Hepatocyte (in vitro differentiated cells): ENCODE results near the gene GTF2F2. TPM values are rescaled to one million over a fixed set of nuclear protein-coding genes. Genes with fewer than 3 reads are reported as not detected.

Experiments used
- DNase-seq: peaks from one replicate; pipeline ENCODE4 v3.0.0-alpha.2; 2016; ENCODE audit warnings: low spot score
- H2AFZ ChIP-seq: fragments of 200-600 bp; sonication (generic); 2 replicates; pipeline ENCODE4 v1.6.0; 2016; ENCODE audit warnings: antibody characterized with exemption, mild to moderate bottlenecking
- H3K27ac ChIP-seq: fragments of 200-600 bp; sonication (generic); 2 replicates; pipeline ENCODE4 v1.5.1; 2016; ENCODE audit warnings: mild to moderate bottlenecking
- H3K27me3 ChIP-seq: fragments of 200-600 bp; sonication (generic); 2 replicates; pipeline ENCODE4 v1.6.1; 2016
- H3K36me3 ChIP-seq: fragments of 200-600 bp; sonication (generic); replicated peaks from 2 replicates; pipeline ENCODE4 v1.5.1; 2016; ENCODE audit warnings: low read depth; ENCODE audit not compliant: insufficient read depth
- H3K4me1 ChIP-seq: fragments of 200-600 bp; sonication (generic); 2 replicates; pipeline ENCODE4 v1.5.1; 2016; ENCODE audit warnings: mild to moderate bottlenecking, moderate library complexity; ENCODE audit not compliant: insufficient read depth
- H3K4me2 ChIP-seq: fragments of 200-600 bp; sonication (generic); 2 replicates; pipeline ENCODE4 v1.6.0; 2016
- H3K4me3 ChIP-seq: fragments of 200-600 bp; sonication (generic); 2 replicates; pipeline ENCODE4 v1.5.1; 2016; ENCODE audit warnings: mild to moderate bottlenecking
- H3K79me2 ChIP-seq: fragments of 200-600 bp; sonication (generic); 2 replicates; pipeline ENCODE4 v1.6.0; 2017; ENCODE audit warnings: mild to moderate bottlenecking
- H3K9me2 ChIP-seq: fragments of 200-600 bp; sonication (generic); replicated peaks from 2 replicates; pipeline ENCODE4 v1.6.0; 2017; ENCODE audit warnings: mild to moderate bottlenecking; ENCODE audit not compliant: insufficient read depth
- H3K9me3 ChIP-seq: fragments of 200-600 bp; sonication (generic); 2 replicates; pipeline ENCODE4 v1.5.1; 2016; ENCODE audit warnings: low read depth, mild to moderate bottlenecking
- H4K20me1 ChIP-seq: fragments of 200-600 bp; sonication (generic); 2 replicates; pipeline ENCODE4 v1.6.0; 2016; ENCODE audit warnings: mild to moderate bottlenecking; ENCODE audit not compliant: insufficient read depth, poor library complexity, severe bottlenecking
- EZH2 ChIP-seq: fragments of 200-600 bp; sonication (generic); IDR thresholded peaks from 2 replicates; pipeline ENCODE4 v1.6.1; 2016; ENCODE audit warnings: antibody characterized with exemption, mild to moderate bottlenecking, borderline replicate concordance
- EZH2phosphoT487 ChIP-seq: fragments of 200-600 bp; sonication (generic); IDR thresholded peaks from one replicate; pipeline ENCODE4 v1.6.1; 2018; ENCODE audit warnings: antibody characterized with exemption, mild to moderate bottlenecking, low read depth, moderate library complexity; ENCODE audit not compliant: unreplicated experiment, severe bottlenecking
- WGBS: methylation state at CpG from one replicate; pipeline ENCODE4 v1.1.6; 2016; ENCODE audit warnings: low lambda C conversion rate; ENCODE audit errors: missing lambda C conversion rate; 5-methylcytosine and 5-hydroxymethylcytosine counted together
- polyA plus RNA-seq: library from polyadenylated mRNA; unstranded; fragments of >200 nt; fragmentation: Nextera tagmentation; extraction: Ambion mirVana; gene quantifications from 2 replicates; pipeline ENCODE4 v1.2.1, GENCODE V29; 2016
- total RNA-seq: library from RNA; depleted of rRNA; stranded (reverse); fragments of >200 nt; gene quantifications from 2 replicates; pipeline ENCODE4 v1.2.3, GENCODE V29; 2014
- TF ChIP-seq, protein P1 (sequence below): fragments of 200-600 bp; sonication (generic); IDR thresholded peaks from 2 replicates; pipeline ENCODE4 v1.5.1; 2016; ENCODE audit warnings: antibody characterized with exemption, mild to moderate bottlenecking; ENCODE audit not compliant: poor library complexity

The GTF2F2 gene
- total and polyA plus RNA-seq, 2 experiments from 2014 or later: 25.7 to 26.7 TPM

DNA sequence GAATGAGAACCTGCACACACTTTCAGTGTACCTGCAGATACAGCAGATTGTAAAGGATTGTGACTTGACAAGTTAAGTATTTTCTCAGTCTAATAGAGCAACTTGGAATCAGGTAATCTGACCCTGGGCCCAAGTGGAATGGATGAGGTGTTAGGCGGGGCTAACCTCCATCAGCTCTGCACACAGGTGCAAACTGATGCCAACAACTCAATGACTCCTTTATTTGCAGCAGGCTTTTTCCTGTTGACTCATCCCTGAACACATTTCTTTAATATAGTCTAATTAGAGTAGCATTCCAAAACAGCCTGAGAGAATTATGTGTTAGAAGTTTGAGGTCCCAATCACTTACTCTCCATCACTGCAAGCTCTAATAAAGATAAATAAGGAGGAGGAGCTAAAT is 171.9 kb downstream of the GTF2F2 start:
- Histone ChIP-seq H3K79me2 (no peaks in the 10 kb centered on the region), H3K9me2 (no peaks in the 10 kb centered on the region), H3K4me1 (no peaks in the 10 kb centered on the region), H3K4me2 (no peak overlapping the region), H4K20me1 (no peaks in the 10 kb centered on the region), H3K9me3 (no peaks in the 10 kb centered on the region), H3K27ac (peak overlapping the region; percentile 9), H3K4me3 (no peak overlapping the region), H3K36me3 (no peaks in the 10 kb centered on the region), H3K27me3 (no peaks in the 10 kb centered on the region), H2AFZ (no peak overlapping the region)
- no peak for DNase-seq
- no peak for TF ChIP-seq EZH2
- TF ChIP-seq, protein P1, sequence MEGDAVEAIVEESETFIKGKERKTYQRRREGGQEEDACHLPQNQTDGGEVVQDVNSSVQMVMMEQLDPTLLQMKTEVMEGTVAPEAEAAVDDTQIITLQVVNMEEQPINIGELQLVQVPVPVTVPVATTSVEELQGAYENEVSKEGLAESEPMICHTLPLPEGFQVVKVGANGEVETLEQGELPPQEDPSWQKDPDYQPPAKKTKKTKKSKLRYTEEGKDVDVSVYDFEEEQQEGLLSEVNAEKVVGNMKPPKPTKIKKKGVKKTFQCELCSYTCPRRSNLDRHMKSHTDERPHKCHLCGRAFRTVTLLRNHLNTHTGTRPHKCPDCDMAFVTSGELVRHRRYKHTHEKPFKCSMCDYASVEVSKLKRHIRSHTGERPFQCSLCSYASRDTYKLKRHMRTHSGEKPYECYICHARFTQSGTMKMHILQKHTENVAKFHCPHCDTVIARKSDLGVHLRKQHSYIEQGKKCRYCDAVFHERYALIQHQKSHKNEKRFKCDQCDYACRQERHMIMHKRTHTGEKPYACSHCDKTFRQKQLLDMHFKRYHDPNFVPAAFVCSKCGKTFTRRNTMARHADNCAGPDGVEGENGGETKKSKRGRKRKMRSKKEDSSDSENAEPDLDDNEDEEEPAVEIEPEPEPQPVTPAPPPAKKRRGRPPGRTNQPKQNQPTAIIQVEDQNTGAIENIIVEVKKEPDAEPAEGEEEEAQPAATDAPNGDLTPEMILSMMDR: no peak
- no peak for TF ChIP-seq EZH2phosphoT487
- 73% methylated on average over 1 of the region's 1 CpG for WGBS

DNA sequence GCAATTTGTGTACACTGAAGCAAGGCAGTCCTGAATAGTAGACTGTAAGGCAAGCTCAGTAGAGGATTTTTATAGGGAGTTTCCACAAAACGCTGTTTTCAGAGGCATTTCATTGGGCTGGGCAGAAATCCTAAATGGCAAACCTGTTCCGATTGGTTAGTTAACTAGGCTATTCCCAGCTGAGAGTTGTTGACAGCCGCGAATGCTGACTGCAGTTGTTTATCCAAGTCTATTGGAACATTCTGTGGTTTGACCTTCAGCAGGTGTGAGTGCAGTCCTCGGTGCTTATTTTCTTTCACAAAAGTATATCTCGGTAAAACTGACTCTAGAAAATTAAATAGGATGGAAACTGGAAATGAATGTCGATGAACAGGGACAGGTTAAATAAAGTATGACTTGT is 175.2 kb downstream of the GTF2F2 start:
- Histone ChIP-seq H2AFZ (no peak overlapping the region), H4K20me1 (no peaks in the 10 kb centered on the region), H3K9me2 (no peaks in the 10 kb centered on the region), H3K9me3 (no peaks in the 10 kb centered on the region), H3K27ac (no peak overlapping the region), H3K4me2 (no peak overlapping the region), H3K4me3 (no peak overlapping the region), H3K36me3 (no peaks in the 10 kb centered on the region), H3K79me2 (no peaks in the 10 kb centered on the region), H3K27me3 (no peaks in the 10 kb centered on the region), H3K4me1 (no peaks in the 10 kb centered on the region)
- DNase-seq: no peak
- TF ChIP-seq EZH2 (no peak), EZH2phosphoT487 (no peak)
- TF ChIP-seq, protein P1: no peak
- WGBS: 97% methylated on average over 7 of the region's 7 CpGs

DNA sequence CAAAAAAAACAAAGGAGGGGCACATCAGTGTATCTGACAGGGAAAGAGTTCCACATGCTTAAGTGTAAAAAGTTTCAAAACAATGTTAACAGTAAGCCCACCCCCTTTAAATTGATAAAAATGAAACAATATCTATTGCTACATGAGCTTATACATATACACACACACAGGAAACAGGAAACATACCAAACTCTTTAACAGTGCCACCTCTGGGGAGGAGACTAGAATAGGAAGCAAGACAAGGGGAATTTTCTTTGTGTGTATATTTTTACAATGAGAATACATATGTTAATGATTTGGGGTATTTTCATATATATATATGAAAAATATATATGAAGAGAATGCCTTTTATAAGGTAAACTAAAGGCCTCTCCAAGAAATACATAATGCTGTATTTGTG is 175.9 kb downstream of the GTF2F2 start:
- no peak for TF ChIP-seq EZH2
- no peak for TF ChIP-seq EZH2phosphoT487
- TF ChIP-seq, protein P1: no peak
- Histone ChIP-seq H4K20me1 (no peaks in the 10 kb centered on the region), H3K9me3 (no peaks in the 10 kb centered on the region), H3K27ac (no peak overlapping the region), H3K9me2 (no peaks in the 10 kb centered on the region), H3K4me3 (no peak overlapping the region), H3K79me2 (no peaks in the 10 kb centered on the region), H3K27me3 (no peaks in the 10 kb centered on the region), H3K4me1 (no peaks in the 10 kb centered on the region), H3K36me3 (no peaks in the 10 kb centered on the region), H3K4me2 (no peak overlapping the region), H2AFZ (no peak overlapping the region)
- DNase-seq: no peak
